Stimulated activated CD8-positive, alpha-beta memory T cell treated with anti-CD3 and anti-CD28 coated beads, Interleukin-7, amount 100 ng/mL, for 48 hours (primary cell): ENCODE results near the gene CAMK1G.

Experiments used
- DNase-seq, 2 donors: peaks; one replicate each; pipeline ENCODE4 v3.0.0-alpha.2; 2020; ENCODE audit warnings: low read depth in 1 of 2; ENCODE audit errors: extremely low read depth in 1 of 2

CAMK1G gene

DNA sequence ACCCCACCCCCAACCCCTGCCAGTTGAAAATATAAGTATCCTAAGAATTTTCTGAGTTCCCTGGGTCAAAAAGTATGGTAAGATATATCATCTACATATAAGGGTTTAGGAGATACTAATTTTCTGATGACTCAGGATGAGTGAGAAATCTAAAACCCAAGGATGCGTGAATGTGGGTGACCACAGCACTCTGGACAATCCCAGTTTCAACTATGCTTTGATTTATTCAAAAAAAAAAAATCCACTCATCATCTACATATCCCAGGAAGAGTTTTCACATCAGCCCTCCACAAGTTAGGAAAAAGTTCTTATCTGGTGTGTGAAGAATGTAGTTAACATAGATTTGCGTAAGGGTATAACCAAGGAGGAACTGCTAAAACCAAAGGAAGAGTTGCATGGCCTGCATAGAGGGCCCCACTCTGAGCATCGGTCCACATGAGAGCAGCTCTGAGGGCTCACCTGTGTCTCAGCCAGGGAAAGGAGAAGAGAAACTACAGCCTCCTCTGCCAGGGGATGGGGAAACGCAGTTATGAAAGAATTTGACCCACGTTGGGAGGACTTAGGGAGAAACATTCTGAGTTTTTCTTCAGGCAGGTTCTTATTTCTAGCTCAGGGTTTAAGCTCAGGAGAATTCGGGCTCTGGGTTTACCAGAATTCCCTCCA is 50.0 kb downstream of the CAMK1G start:
- no peak for DNase-seq

- no peak for DNase-seq
Measured at GRCh38 chr1:209634005-209634737, 50.7 kb downstream of the CAMK1G start.

- DNase-seq = no peak
Measured at GRCh38 chr1:209635850-209636249, 52.3 kb downstream of the CAMK1G start.

- DNase-seq = no peak
Measured at GRCh38 chr1:209641832-209642172, 58.3 kb downstream of the CAMK1G start.

DNA sequence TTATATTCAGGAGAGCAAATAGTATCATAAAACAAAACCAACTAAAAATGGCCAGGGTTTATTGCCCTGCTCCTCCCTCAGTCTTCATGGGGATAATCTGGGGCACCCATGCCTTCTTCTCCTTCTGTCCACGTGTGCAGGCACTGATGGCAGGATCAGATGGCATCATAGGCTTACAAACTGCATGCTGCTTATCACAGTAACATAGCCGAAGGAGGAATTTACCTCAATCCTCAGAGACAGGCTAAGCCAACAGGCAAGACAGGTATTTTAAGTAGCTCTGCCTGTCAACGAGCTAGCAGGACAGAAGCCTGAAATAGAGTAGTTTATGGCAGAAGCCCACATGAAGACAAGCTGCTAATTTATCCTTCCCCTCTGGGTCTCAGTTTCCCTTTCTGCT is 59.3 kb downstream of the CAMK1G start:
- no peak for DNase-seq

GRCh38 chr1:209643285-209644020 is 59.9 kb downstream of the CAMK1G start:
- DNase-seq = no peak

- DNase-seq = no peak
Measured at GRCh38 chr1:209645574-209646452, 62.3 kb downstream of the CAMK1G start.

GRCh38 chr1:209646558-209646957 is 63.0 kb downstream of the CAMK1G start:
- no peak for DNase-seq

- DNase-seq = no peak
Measured at GRCh38 chr1:209647156-209647555, 63.6 kb downstream of the CAMK1G start.

DNA sequence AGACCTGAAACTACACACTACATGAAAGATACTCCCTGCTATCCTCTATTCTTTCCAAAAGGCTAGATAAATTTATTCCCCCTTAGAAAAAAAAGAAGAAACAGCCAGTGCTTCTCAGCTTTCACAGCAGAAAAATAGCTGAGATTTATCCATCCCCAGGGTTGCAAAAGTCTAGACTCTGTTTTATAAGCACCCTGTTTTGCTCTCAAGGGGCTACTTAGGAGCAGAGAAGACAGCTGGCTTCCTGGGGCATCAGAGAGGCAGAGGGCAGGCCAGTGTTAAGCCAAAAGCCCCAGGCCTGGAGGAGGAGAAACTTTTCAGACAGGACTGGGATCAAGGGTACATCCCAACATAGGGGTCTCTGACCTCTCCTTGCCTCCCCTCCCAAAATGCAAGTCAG is 64.8 kb downstream of the CAMK1G start:
- DNase-seq = no peak

DNA sequence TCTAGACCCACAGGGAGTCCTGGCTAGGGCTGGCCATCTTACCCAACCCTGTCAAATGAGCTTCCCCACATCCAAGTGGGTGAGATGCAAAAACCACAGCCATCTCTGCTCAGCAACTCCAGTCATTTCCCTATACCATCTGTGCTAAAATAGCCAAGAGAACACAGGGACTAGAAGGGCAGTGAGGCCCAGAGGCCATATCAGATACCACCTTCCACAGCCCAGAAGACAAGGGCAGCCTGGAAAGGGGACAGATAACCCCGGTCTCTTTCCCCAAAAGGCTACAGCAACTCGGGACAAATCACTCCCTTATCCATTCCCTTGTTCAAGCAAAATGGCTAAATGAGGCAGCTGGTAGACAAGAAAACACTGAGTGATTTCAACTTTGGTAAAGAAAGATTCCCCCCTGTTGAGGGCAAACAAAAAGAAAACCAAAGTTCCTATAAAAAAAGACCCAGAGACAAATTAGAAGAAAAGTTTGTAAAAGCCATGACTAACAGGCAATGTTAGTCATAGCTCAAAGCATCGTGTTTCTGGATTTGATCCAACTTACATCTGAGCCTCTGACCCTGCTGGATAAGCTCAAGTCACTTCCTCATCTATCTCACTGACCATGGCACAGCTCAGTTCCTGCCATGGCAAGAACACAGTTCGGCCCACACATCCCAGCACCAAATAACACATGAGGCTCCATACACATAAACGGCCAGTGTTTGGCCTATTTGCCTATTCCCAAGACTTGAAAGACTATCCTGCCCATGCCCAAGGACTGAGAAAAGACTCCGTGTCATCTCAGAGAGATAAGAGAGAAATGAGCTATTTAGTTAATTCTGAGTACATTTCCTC is 65.6 kb downstream of the CAMK1G start:
- no peak for DNase-seq

- no peak for DNase-seq
Measured at GRCh38 chr1:209650454-209650853, 66.9 kb downstream of the CAMK1G start.

GRCh38 chr1:209651138-209651587 is 67.6 kb downstream of the CAMK1G start:
- peak; percentile 49 to 78 for DNase-seq

DNA sequence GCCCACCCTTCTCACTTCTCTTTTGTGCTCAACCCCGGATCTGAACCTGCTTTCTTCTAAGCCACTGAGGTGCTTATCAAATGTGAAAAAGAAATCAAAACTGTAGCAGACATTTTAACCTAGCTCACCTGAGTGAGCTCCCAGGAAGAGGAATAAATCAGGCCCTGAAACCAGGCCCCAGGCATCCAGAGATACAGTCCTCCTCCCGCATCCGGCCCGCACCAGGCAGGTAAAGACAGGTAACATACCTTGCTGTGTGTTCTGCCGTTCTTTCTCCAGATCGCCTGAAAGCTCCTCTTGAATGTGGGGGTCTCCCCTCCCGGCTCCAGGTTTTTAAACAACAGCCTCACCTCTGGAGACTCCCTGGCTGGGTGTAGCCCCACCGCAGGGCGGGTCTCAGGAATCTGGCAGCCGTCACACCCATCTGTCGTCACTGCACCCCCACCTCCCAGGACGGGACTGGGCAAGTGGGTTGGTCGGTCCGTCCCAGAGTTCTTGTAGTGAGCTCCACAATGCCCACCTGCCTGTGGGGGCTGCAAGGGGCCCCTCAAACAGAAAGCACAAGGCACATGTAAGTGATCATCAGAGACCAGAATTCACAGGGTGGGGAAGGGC is 68.7 kb downstream of the CAMK1G start, which contains the start of gene LAMB3:
Gene LAMB3 (minus strand): TSS at position 305 of the 615 bp plus-strand sequence. CDS start 1,481 bp downstream, outside the sequence.
- DNase-seq = no peak

DNA sequence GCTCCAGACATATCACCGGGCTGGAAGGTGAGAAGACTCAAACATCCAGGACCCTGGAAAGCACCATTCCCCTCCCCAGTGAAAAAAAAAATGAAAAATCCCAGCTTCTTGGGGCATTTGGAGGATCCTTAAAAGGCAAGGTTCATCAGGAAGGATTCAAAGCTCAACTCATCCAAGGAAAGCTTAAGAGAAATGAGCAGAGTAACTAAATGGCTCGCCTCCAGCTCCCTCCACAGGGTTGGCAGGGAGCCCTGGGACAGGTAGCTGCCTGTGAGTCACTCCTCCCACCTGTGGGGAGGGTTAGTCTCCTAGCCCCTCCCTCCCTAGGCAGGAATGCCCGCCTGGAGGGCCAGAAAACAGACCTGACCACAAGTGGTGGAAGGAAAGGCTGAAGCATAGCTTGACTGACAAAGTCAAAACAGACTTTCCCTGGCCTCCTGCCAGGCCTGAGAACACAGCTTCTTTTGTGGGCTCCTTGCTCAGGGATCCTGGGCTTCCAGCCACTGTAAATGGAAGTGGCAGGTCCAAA is 69.4 kb downstream of the CAMK1G start:
- DNase-seq = peak in 1 of 2 donors; percentile 69

GRCh38 chr1:209653915-209654351 is 70.4 kb downstream of the CAMK1G start:
- DNase-seq = no peak

GRCh38 chr1:209655411-209656231 is 72.1 kb downstream of the CAMK1G start:
- no peak for DNase-seq
